GM23338 (cell line): ENCODE measurements around the gene ACYP2.

Source experiments
- CREB1 ChIP-seq: fragments of 250-450 bp; sonication (Bioruptor Pico); IDR thresholded peaks from 2 replicates; pipeline ENCODE4 v1.5.0; 2020; ENCODE audit warnings: low read depth, mild to moderate bottlenecking, moderate library complexity
- EZH2 ChIP-seq: fragments of 200-600 bp; sonication (generic); IDR thresholded peaks from one replicate; pipeline ENCODE4 v1.8.0; 2017; ENCODE audit warnings: antibody characterized with exemption, mild to moderate bottlenecking, low read depth; ENCODE audit not compliant: unreplicated experiment
- EZH2phosphoT487 ChIP-seq: fragments of 200-600 bp; sonication (generic); IDR thresholded peaks from one replicate; pipeline ENCODE4 v1.8.1; 2018; ENCODE audit warnings: antibody characterized with exemption; ENCODE audit not compliant: unreplicated experiment
- POLR2AphosphoS5 ChIP-seq: IDR thresholded peaks from 2 replicates; pipeline ENCODE4 v1.6.1; 2016; ENCODE audit warnings: antibody characterized with exemption, low read depth
- STAT1 ChIP-seq: IDR thresholded peaks from one replicate; pipeline ENCODE4 v1.6.1; 2016; ENCODE audit warnings: antibody characterized with exemption; ENCODE audit not compliant: unreplicated experiment
- TF ChIP-seq, protein P1 (sequence below), 2 experiments: fragments of 200-600 bp in 1 of 2; sonication (generic) in 1 of 2; conservative IDR thresholded peaks; 2 replicates each; pipeline versions ENCODE4 v1.5.1 to v1.6.1; 2016 to 2017; ENCODE audit warnings: antibody characterized with exemption in 2 of 2, low read depth in 2 of 2, mild to moderate bottlenecking in 2 of 2, moderate library complexity in 1 of 2
- TF ChIP-seq, protein P2 (sequence below): IDR thresholded peaks from one replicate; pipeline ENCODE4 v1.6.1; 2018; ENCODE audit warnings: antibody characterized with exemption; ENCODE audit not compliant: unreplicated experiment

DNA sequence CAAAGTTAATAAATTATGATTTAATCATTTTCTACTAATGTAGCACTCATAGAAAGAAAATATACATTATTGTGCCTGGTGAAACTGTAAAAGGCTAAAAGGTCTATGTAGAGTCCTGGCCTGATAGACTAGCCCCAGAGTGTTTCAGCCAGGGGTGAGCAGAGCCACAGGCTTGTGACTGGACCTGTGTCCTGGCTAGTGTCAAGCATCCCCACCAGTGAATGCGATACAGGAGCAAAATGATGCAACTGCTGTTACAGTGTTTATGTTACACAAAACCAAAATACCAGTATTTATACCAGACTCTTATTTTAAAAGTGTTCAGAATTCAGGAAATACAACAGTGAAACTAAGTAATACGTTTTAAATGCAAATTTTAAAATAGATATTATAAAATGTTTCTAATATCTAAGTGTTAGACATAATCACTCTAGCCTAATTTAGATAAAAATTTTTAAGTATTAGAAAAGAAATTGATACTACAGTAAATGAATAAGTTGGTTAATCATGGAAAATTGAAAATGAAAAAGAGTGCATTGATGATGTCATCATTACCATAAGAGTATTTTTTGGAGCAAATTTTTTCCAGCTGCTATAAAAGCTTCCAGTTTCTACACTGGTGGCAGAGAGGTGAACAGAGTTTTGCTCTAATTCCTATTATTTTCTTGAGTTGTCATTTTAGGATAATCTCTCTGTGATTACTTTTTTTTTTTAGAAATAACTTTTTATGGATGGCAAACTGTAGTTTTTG, 146.8 kb downstream of the ACYP2 start:
- TF ChIP-seq, protein P1, sequence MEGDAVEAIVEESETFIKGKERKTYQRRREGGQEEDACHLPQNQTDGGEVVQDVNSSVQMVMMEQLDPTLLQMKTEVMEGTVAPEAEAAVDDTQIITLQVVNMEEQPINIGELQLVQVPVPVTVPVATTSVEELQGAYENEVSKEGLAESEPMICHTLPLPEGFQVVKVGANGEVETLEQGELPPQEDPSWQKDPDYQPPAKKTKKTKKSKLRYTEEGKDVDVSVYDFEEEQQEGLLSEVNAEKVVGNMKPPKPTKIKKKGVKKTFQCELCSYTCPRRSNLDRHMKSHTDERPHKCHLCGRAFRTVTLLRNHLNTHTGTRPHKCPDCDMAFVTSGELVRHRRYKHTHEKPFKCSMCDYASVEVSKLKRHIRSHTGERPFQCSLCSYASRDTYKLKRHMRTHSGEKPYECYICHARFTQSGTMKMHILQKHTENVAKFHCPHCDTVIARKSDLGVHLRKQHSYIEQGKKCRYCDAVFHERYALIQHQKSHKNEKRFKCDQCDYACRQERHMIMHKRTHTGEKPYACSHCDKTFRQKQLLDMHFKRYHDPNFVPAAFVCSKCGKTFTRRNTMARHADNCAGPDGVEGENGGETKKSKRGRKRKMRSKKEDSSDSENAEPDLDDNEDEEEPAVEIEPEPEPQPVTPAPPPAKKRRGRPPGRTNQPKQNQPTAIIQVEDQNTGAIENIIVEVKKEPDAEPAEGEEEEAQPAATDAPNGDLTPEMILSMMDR (conservative IDR thresholded peaks at IDR 0.05; ENCODE audit: low read depth in 2 of 2) = no peak
- no peak for TF ChIP-seq EZH2
- TF ChIP-seq CREB1 (CRISPR knock-in tag) = no peak
- TF ChIP-seq POLR2AphosphoS5 = no peak
- TF ChIP-seq, protein P2, sequence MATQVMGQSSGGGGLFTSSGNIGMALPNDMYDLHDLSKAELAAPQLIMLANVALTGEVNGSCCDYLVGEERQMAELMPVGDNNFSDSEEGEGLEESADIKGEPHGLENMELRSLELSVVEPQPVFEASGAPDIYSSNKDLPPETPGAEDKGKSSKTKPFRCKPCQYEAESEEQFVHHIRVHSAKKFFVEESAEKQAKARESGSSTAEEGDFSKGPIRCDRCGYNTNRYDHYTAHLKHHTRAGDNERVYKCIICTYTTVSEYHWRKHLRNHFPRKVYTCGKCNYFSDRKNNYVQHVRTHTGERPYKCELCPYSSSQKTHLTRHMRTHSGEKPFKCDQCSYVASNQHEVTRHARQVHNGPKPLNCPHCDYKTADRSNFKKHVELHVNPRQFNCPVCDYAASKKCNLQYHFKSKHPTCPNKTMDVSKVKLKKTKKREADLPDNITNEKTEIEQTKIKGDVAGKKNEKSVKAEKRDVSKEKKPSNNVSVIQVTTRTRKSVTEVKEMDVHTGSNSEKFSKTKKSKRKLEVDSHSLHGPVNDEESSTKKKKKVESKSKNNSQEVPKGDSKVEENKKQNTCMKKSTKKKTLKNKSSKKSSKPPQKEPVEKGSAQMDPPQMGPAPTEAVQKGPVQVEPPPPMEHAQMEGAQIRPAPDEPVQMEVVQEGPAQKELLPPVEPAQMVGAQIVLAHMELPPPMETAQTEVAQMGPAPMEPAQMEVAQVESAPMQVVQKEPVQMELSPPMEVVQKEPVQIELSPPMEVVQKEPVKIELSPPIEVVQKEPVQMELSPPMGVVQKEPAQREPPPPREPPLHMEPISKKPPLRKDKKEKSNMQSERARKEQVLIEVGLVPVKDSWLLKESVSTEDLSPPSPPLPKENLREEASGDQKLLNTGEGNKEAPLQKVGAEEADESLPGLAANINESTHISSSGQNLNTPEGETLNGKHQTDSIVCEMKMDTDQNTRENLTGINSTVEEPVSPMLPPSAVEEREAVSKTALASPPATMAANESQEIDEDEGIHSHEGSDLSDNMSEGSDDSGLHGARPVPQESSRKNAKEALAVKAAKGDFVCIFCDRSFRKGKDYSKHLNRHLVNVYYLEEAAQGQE = no peak
- TF ChIP-seq STAT1 = no peak
- no peak for TF ChIP-seq EZH2phosphoT487
